ENCODE measurements around the gene C12orf43. TPM values are rescaled to one million over a fixed set of nuclear protein-coding genes. Genes with fewer than 3 reads are reported as not detected.
A peak's percentile ranks its signal among the peaks of the same experiment; 100 is the strongest.

C12orf43 gene
- total and polyA plus RNA-seq, 9 donors = 10.6 to 22.9 (median 16.4) TPM

DNA sequence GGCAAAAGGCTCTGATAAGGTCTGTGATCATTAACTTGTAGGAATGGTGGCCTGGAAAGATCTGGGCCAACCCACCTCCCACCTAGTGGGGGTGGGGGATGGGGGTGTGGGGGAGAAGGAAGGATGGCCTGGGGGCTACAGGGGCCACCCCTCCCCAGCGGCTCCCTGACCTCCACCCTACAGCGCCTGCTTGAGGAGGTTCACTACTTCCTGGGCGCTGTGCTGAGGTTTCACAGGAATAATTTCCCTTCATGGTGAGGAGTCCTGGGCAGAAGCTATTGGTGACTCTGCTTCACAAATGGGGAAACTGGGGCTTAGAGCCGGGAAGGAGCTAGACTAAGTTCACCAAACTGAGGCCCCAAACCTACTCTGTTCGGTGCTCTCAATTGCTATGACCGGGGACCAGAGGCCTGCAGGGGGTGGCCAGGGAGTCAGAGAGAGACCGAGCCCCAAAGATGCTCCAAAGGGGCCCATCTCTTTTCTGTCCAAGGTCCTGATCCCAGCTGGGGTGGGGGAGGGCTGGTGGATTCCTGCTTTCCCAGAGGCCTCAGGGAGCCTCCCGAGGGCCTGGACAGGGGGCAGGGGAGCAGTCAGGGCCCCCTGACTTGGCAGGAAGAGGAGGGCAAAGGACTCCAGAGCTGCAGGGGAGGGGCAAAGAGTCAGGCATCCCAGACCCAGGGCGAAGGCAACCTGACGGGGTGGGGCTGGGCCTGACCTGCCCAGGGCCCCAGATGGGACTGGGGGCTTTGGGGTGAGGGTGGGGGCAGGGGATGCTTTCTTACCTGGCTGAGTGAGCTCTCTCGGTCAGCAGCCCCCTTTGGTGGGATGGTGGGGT lies 36.2 kb downstream of the C12orf43 start:
- no peak for TF ChIP-seq POLR2A (IDR thresholded peaks at IDR 0.05)
- TF ChIP-seq, protein P1, sequence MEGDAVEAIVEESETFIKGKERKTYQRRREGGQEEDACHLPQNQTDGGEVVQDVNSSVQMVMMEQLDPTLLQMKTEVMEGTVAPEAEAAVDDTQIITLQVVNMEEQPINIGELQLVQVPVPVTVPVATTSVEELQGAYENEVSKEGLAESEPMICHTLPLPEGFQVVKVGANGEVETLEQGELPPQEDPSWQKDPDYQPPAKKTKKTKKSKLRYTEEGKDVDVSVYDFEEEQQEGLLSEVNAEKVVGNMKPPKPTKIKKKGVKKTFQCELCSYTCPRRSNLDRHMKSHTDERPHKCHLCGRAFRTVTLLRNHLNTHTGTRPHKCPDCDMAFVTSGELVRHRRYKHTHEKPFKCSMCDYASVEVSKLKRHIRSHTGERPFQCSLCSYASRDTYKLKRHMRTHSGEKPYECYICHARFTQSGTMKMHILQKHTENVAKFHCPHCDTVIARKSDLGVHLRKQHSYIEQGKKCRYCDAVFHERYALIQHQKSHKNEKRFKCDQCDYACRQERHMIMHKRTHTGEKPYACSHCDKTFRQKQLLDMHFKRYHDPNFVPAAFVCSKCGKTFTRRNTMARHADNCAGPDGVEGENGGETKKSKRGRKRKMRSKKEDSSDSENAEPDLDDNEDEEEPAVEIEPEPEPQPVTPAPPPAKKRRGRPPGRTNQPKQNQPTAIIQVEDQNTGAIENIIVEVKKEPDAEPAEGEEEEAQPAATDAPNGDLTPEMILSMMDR (IDR thresholded peaks at IDR 0.05) = no peak
- no peak for TF ChIP-seq EP300 (IDR thresholded peaks at IDR 0.05)
- H3K36me3 ChIP-seq = no peaks in the 10 kb centered on the region
- H3K9me3 ChIP-seq = no peaks in the 10 kb centered on the region
- no peak overlapping the region for H3K4me3 ChIP-seq
- H3K27me3 ChIP-seq = no peaks in the 10 kb centered on the region
- H3K4me1 ChIP-seq (ENCODE audit: insufficient read depth) = no peaks in the 10 kb centered on the region
- H3K27ac ChIP-seq = no peak overlapping the region
- 62 to 68% (median 67%) methylated on average over 11 of the region's 11 CpGs for WGBS, 3 donors
- intact Hi-C loops (cut with DNase I) = no loop called here
- DNase-seq = no peak

DNA sequence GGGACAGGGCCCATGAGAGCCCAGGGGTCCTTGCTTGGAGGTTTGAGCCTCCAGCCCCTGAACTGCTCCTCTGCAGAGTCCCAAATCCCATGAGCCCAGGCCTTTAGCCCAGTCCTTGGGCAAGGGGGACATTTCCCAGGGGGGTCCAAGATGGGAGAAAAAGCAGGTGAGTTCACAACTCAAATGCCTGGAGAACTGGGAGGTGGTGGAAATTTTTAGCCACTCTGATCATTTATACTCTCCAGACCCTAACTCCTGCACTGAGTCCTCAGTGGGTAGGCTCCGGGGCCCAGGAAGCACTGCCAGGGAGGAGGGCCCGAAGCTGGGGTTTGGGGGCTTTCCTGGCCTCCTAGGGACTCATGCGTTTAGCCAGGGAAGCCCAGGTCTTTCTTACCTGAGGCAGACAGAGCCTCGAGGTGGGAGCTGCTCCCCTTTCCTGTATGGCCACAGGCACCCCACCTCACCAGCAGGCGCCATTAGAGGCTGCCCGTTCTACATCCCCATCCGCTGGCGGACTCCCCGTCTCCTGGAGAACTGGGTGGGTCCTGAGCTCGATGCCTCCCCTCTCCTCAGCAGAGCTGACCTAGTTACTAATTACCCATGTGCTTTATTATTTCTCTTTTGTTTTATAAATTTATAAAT lies 36.9 kb downstream of the C12orf43 start:
- H3K4me3 ChIP-seq = peak overlapping the region; percentile 12
- H3K36me3 ChIP-seq = no peaks in the 10 kb centered on the region
- no peaks in the 10 kb centered on the region for H3K4me1 ChIP-seq (ENCODE audit: insufficient read depth)
- no peak overlapping the region for H3K27ac ChIP-seq
- WGBS, 3 donors = 86 to 92% (median 92%) methylated on average over 10 of the region's 10 CpGs
- H3K9me3 ChIP-seq = no peaks in the 10 kb centered on the region
- TF ChIP-seq POLR2A (IDR thresholded peaks at IDR 0.05) = no peak
- TF ChIP-seq, protein P1 (IDR thresholded peaks at IDR 0.05) = no peak
- no peak for DNase-seq
- no peaks in the 10 kb centered on the region for H3K27me3 ChIP-seq
- intact Hi-C loops (cut with DNase I) = no loop called here

DNA sequence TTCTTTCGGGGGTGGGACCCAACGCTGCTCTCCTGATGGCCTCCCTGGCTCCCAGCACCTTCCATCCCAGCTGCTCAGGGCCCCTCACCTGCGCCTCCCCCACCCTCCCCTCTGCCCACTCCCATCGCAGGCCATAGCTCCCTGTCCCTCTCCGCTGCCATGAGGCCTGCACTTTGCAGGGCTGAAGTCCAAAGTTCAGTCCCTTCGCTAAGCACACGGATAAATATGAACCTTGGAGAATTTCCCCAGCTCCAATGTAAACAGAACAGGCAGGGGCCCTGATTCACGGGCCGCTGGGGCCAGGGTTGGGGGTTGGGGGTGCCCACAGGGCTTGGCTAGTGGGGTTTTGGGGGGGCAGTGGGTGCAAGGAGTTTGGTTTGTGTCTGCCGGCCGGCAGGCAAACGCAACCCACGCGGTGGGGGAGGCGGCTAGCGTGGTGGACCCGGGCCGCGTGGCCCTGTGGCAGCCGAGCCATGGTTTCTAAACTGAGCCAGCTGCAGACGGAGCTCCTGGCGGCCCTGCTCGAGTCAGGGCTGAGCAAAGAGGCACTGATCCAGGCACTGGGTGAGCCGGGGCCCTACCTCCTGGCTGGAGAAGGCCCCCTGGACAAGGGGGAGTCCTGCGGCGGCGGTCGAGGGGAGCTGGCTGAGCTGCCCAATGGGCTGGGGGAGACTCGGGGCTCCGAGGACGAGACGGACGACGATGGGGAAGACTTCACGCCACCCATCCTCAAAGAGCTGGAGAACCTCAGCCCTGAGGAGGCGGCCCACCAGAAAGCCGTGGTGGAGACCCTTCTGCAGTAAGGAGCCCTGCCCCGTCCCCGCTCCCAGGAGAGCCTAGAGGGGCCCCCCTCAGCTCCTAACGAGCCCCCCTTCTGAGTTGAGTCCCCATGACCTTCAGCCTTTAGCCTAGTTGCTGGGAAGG lies 37.7 kb downstream of the C12orf43 start, which contains the start of gene HNF1A:
HNF1A (plus strand) TSS at position 248 of the 924 bp plus-strand sequence; CDS start at position 474, 226 bp downstream.
- Histone ChIP-seq H3K4me1 (ENCODE audit: insufficient read depth) (no peaks in the 10 kb centered on the region), H3K27me3 (no peaks in the 10 kb centered on the region), H3K27ac (no peak within 1 kb of the TSS), H3K36me3 (no peaks in the 10 kb centered on the region), H3K4me3 (peak within 1 kb of the TSS; percentile 12), H3K9me3 (no peaks in the 10 kb centered on the region)
- no peak for DNase-seq
- 67 to 71% (median 68%) methylated on average over 33 to 40 of the region's 40 CpGs for WGBS, 3 donors
- TF ChIP-seq, protein P1 (IDR thresholded peaks at IDR 0.05) = no peak
- TF ChIP-seq EP300 (IDR thresholded peaks at IDR 0.05) (no peak), POLR2A (IDR thresholded peaks at IDR 0.05) (no peak)
- intact Hi-C loops (cut with DNase I) = no loop called here
